Parathyroid adenoma (tissue), 2 donors: Measurements from ENCODE around the gene C19orf12.

Source experiments
- H2AFZ ChIP-seq: fragments of 300-600 bp; sonication (generic); one replicate; pipeline ENCODE4 v1.7.0; 2017; ENCODE audit warnings: antibody characterized with exemption, mild to moderate bottlenecking
- H3K27ac ChIP-seq: fragments of 300-600 bp; sonication (generic); one replicate; pipeline ENCODE4 v1.7.0; 2017
- H3K27me3 ChIP-seq: fragments of 300-600 bp; sonication (generic); one replicate; pipeline ENCODE4 v1.7.0; 2017; ENCODE audit warnings: low read length; ENCODE audit not compliant: control insufficient read depth, insufficient read depth
- H3K36me3 ChIP-seq: fragments of 300-600 bp; sonication (generic); one replicate; pipeline ENCODE4 v1.7.0; 2017; ENCODE audit warnings: low read length; ENCODE audit not compliant: control insufficient read depth, insufficient read depth
- H3K4me1 ChIP-seq: fragments of 300-600 bp; sonication (generic); one replicate; pipeline ENCODE4 v1.7.0; 2017; ENCODE audit warnings: control low read depth
- H3K4me2 ChIP-seq: fragments of 300-600 bp; sonication (generic); one replicate; pipeline ENCODE4 v1.7.0; 2017; ENCODE audit warnings: low read length
- H3K4me3 ChIP-seq: fragments of 300-600 bp; sonication (generic); one replicate; pipeline ENCODE4 v1.7.0; 2017; ENCODE audit warnings: low read depth, low read length
- H3K79me2 ChIP-seq: fragments of 300-600 bp; sonication (generic); one replicate; pipeline ENCODE4 v1.7.0; 2017; ENCODE audit warnings: control low read depth
- H3K9ac ChIP-seq: fragments of 300-600 bp; sonication (generic); one replicate; pipeline ENCODE4 v1.7.0; 2017; ENCODE audit warnings: mild to moderate bottlenecking
- H3K9me3 ChIP-seq: fragments of 300-600 bp; sonication (generic); one replicate; pipeline ENCODE4 v1.7.0; 2017; ENCODE audit warnings: low read length; ENCODE audit not compliant: control insufficient read depth
- TF ChIP-seq, protein P1 (sequence below): fragments of 300-600 bp; sonication (generic); IDR thresholded peaks from one replicate; pipeline ENCODE4 v1.7.0; 2017; ENCODE audit warnings: antibody characterized with exemption, mild to moderate bottlenecking
- donor health status: primary hyperparathyroidism.

C19orf12 gene

DNA sequence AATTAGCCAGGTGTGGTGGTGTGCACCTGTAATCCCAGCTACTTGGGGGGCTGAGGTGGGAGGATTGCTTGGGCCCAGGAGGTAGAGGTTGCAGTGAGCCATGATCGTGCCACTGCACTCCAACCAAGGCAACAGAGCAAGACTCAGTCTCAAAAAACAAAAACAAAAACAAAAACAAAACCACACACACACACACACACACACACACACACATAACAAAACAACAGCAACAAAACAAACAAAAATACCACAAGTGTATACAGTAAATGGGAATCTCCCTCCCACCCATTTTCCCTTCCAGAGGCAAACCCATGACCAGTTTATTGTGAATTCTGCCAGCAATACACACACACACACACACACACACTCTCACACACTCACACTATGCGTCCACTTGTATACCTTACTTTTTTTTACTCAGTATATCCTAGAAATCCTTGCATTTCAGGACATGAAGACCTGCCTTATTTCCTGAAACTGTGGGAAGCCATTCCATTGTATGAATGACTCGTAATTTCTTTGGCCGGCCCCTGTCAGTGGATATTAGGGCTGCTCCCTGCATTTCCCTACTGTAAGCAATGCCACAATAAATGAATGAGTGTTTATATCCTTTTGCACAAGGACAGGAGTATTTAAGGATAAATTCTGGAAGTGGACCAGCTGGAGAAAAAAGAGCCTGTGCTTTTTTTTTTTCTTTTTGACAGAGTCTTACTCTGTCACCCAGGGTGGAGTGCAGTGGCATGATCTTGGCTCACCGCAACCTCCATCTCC, 56.7 kb downstream of the C19orf12 start:
- Histone ChIP-seq H3K4me3 (no peak overlapping the region), H3K27me3 (no peaks in the 10 kb centered on the region), H3K27ac (no peak overlapping the region), H3K79me2 (no peaks in the 10 kb centered on the region), H3K36me3 (no peaks in the 10 kb centered on the region), H3K9ac (no peak overlapping the region), H3K9me3 (no peaks in the 10 kb centered on the region), H2AFZ (no peak overlapping the region), H3K4me2 (no peak overlapping the region), H3K4me1 (no peaks in the 10 kb centered on the region)
- TF ChIP-seq, protein P1, sequence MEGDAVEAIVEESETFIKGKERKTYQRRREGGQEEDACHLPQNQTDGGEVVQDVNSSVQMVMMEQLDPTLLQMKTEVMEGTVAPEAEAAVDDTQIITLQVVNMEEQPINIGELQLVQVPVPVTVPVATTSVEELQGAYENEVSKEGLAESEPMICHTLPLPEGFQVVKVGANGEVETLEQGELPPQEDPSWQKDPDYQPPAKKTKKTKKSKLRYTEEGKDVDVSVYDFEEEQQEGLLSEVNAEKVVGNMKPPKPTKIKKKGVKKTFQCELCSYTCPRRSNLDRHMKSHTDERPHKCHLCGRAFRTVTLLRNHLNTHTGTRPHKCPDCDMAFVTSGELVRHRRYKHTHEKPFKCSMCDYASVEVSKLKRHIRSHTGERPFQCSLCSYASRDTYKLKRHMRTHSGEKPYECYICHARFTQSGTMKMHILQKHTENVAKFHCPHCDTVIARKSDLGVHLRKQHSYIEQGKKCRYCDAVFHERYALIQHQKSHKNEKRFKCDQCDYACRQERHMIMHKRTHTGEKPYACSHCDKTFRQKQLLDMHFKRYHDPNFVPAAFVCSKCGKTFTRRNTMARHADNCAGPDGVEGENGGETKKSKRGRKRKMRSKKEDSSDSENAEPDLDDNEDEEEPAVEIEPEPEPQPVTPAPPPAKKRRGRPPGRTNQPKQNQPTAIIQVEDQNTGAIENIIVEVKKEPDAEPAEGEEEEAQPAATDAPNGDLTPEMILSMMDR, result no peak

- Histone ChIP-seq H3K4me3 (no peak overlapping the region), H3K4me2 (no peak overlapping the region), H3K4me1 (no peaks in the 10 kb centered on the region), H3K27ac (no peak overlapping the region), H3K9me3 (no peaks in the 10 kb centered on the region), H3K79me2 (no peaks in the 10 kb centered on the region), H3K9ac (no peak overlapping the region), H3K27me3 (no peaks in the 10 kb centered on the region), H3K36me3 (no peaks in the 10 kb centered on the region), H2AFZ (no peak overlapping the region)
- TF ChIP-seq, protein P1, result no peak
Measured at GRCh38 chr19:29655648-29656335, 59.3 kb downstream of the C19orf12 start.

- TF ChIP-seq, protein P1, result no peak
- Histone ChIP-seq H3K4me2 (no peak overlapping the region), H3K9ac (no peak overlapping the region), H3K27me3 (no peaks in the 10 kb centered on the region), H3K79me2 (no peaks in the 10 kb centered on the region), H3K4me3 (no peak overlapping the region), H3K4me1 (no peaks in the 10 kb centered on the region), H3K36me3 (no peaks in the 10 kb centered on the region), H2AFZ (no peak overlapping the region), H3K9me3 (no peaks in the 10 kb centered on the region), H3K27ac (no peak overlapping the region)
Measured at GRCh38 chr19:29653398-29653797, 61.7 kb downstream of the C19orf12 start.

GRCh38 chr19:29651622-29652394, 63.3 kb downstream of the C19orf12 start:
- Histone ChIP-seq H3K9ac (no peak overlapping the region), H3K4me1 (no peaks in the 10 kb centered on the region), H3K9me3 (no peaks in the 10 kb centered on the region), H3K36me3 (no peaks in the 10 kb centered on the region), H3K4me3 (no peak overlapping the region), H3K79me2 (no peaks in the 10 kb centered on the region), H3K27me3 (no peaks in the 10 kb centered on the region), H2AFZ (no peak overlapping the region), H3K4me2 (no peak overlapping the region), H3K27ac (no peak overlapping the region)
- TF ChIP-seq, protein P1, result no peak
